ENCODE results near the gene VPS51. TPM values are rescaled to one million over a fixed set of nuclear protein-coding genes. Genes with fewer than 3 reads are reported as not detected.

The VPS51 gene
- total and polyA plus RNA-seq, 4 donors, result 33.2 to 158 (median 83.9) TPM

DNA sequence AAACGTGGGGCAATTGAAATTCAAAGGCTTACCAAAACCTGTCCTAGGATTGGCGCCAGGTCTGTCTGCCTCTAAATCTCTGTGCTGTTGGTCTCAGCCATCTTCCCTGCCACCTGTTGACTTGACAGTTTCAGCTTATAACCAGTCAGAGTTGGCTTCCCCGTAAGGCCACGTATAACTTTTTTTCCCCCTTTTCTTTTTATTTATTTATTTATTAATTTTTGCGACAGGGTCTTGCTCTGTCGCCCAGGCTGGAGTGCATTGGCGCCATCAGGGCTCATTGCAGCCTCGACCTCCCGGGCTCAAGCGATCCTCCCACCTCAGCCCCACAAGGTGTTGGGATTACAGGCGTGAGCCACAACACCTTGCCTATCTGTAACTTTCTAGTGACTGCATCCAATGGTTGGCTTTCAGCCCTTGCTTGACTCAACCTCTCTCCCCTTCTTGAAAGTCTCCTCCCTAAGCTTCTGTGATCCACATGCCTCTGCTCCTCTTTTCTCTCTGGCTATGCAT is 39.7 kb downstream of the VPS51 start:
- no peak for DNase-seq (ENCODE audit: low spot score)
- peak overlapping the region; percentile 99 to 100 for H3K27ac ChIP-seq (ENCODE audit: low read depth in 1 of 2, low read length in 2 of 2)
- peaks cover 18 to 24% (median 20%) of the 10 kb centered on the region in 4 donors for H3K36me3 ChIP-seq (ENCODE audit: control insufficient read depth in 4 of 4, insufficient read depth in 3 of 4, low read depth in 1 of 4, low read length in 3 of 4)
- H3K9me3 ChIP-seq (ENCODE audit: control insufficient read depth in 4 of 4, low read length in 3 of 4), result no peaks in the 10 kb centered on the region
- H3K27me3 ChIP-seq (ENCODE audit: control insufficient read depth in 4 of 4, insufficient read depth in 4 of 4, low read length in 3 of 4), result no peaks in the 10 kb centered on the region
- peaks cover 0 to 46% (median 30%) of the 10 kb centered on the region in 4 donors for H3K4me1 ChIP-seq (ENCODE audit: control insufficient read depth in 4 of 4, insufficient read depth in 4 of 4, low read length in 3 of 4)
- H3K9ac ChIP-seq (ENCODE audit: low read depth in 1 of 2, low read length in 2 of 2), result peak overlapping the region; percentile 96 to 100
- TF ChIP-seq, protein P1, sequence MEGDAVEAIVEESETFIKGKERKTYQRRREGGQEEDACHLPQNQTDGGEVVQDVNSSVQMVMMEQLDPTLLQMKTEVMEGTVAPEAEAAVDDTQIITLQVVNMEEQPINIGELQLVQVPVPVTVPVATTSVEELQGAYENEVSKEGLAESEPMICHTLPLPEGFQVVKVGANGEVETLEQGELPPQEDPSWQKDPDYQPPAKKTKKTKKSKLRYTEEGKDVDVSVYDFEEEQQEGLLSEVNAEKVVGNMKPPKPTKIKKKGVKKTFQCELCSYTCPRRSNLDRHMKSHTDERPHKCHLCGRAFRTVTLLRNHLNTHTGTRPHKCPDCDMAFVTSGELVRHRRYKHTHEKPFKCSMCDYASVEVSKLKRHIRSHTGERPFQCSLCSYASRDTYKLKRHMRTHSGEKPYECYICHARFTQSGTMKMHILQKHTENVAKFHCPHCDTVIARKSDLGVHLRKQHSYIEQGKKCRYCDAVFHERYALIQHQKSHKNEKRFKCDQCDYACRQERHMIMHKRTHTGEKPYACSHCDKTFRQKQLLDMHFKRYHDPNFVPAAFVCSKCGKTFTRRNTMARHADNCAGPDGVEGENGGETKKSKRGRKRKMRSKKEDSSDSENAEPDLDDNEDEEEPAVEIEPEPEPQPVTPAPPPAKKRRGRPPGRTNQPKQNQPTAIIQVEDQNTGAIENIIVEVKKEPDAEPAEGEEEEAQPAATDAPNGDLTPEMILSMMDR (IDR thresholded peaks at IDR 0.05; ENCODE audit: low read depth, low read length, missing input control), result no peak
- no peak for TF ChIP-seq REST (IDR thresholded peaks at IDR 0.05)
- TF ChIP-seq, protein P2, sequence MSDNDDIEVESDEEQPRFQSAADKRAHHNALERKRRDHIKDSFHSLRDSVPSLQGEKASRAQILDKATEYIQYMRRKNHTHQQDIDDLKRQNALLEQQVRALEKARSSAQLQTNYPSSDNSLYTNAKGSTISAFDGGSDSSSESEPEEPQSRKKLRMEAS (IDR thresholded peaks at IDR 0.05), result no peak
- WGBS, result 66% methylated on average over 11 of the region's 11 CpGs
- H3K4me3 ChIP-seq (ENCODE audit: low read depth in 1 of 3, low read length in 3 of 3), result peak overlapping the region; percentile 67 to 80 (median 71)

DNA sequence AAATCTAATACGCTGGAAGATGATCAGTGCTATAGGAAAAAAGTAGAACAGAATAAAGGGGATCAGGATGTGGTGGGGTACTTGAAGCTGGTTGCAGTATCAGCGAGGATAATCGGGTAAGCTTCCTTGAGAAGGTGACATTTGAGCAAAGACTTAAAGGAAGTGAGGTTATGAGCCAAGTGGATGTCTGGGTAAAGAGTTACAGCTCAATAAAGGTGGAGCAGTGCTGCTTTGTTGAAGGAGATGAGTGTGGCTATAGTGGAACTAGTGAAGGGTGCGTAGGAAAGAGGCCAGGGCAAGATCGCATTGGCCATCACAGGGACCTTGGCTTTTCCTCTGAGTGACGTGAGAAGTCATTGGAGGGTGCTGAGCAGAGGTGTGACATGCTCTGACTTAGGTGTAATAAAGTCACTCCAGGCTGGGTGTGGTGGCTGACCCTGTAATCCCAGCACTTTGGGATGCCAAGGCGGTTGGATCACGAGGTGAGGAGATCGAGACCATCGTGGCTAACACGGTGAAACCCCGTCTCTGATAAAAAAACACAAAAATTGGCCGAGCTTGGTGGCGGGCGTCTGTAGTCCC is 40.6 kb downstream of the VPS51 start:
- Histone ChIP-seq H3K27me3 (ENCODE audit: control insufficient read depth in 4 of 4, insufficient read depth in 4 of 4, low read length in 3 of 4) (no peaks in the 10 kb centered on the region), H3K36me3 (ENCODE audit: control insufficient read depth in 4 of 4, insufficient read depth in 3 of 4, low read depth in 1 of 4, low read length in 3 of 4) (peaks cover 9 to 14% (median 11%) of the 10 kb centered on the region in 4 donors), H3K27ac (ENCODE audit: low read depth in 1 of 2, low read length in 2 of 2) (no peak overlapping the region), H3K4me1 (ENCODE audit: control insufficient read depth in 4 of 4, insufficient read depth in 4 of 4, low read length in 3 of 4) (peaks cover 0 to 37% (median 27%) of the 10 kb centered on the region in 4 donors), H3K4me3 (ENCODE audit: low read depth in 1 of 3, low read length in 3 of 3) (no peak overlapping the region), H3K9ac (ENCODE audit: low read depth in 1 of 2, low read length in 2 of 2) (no peak overlapping the region), H3K9me3 (ENCODE audit: control insufficient read depth in 4 of 4, low read length in 3 of 4) (no peaks in the 10 kb centered on the region)
- WGBS, result 87% methylated on average over 15 of the region's 15 CpGs
- TF ChIP-seq, protein P3, sequence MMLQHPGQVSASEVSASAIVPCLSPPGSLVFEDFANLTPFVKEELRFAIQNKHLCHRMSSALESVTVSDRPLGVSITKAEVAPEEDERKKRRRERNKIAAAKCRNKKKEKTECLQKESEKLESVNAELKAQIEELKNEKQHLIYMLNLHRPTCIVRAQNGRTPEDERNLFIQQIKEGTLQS (IDR thresholded peaks at IDR 0.05), result no peak
- TF ChIP-seq FOXA2 (IDR thresholded peaks at IDR 0.05) (no peak), YY1 (IDR thresholded peaks at IDR 0.05) (no peak), NR2F2 (IDR thresholded peaks at IDR 0.05) (no peak), RAD21 (IDR thresholded peaks at IDR 0.05) (no peak), HNF4G (IDR thresholded peaks at IDR 0.05) (no peak), GABPA (IDR thresholded peaks at IDR 0.05 in 1 of 2, conservative IDR thresholded peaks at IDR 0.05 in 1 of 2) (no peak), RXRA (IDR thresholded peaks at IDR 0.05) (no peak), SP1 (IDR thresholded peaks at IDR 0.05) (no peak), FOXA1 (IDR thresholded peaks at IDR 0.05) (no peak)
- DNase-seq (ENCODE audit: low spot score), result no peak

Measured in liver (tissue), 9 donors.